Activated CD8-positive, alpha-beta memory T cell treated with anti-CD3 and anti-CD28 coated beads, Interleukin-2, amount 10 ng/mL, durations not matched to agents 7 days and 5 days (primary cell): ENCODE results near the gene BMP6. TPM values are rescaled to one million over a fixed set of nuclear protein-coding genes. Genes with fewer than 3 reads are reported as not detected.

ENCODE experiments used
- ATAC-seq: fragments of 150-1000 bp; cut with Tn5 transposase; one replicate; pipeline ENCODE4 v1.10.0; 2021; ENCODE audit warnings: moderate library complexity
- CTCF ChIA-PET: fragments of 350-600 bp; sonication (Branson Sonifier 250); formaldehyde crosslinking; loops from one replicate; lab custom pipeline; 2021; ENCODE audit warnings: antibody characterized with exemption; lab: Charles Lee
- DNase-seq: peaks from one replicate; pipeline ENCODE4 v3.0.0-alpha.2; 2020
- H3K27ac Mint-ChIP-seq: one replicate; pipeline ENCODE4 v1.8.0; 2021; ENCODE audit warnings: mild to moderate bottlenecking, mixed read lengths
- H3K27me3 Mint-ChIP-seq: one replicate; pipeline ENCODE4 v1.8.0; 2021; ENCODE audit warnings: mixed read lengths
- H3K36me3 Mint-ChIP-seq: one replicate; pipeline ENCODE4 v1.8.0; 2021; ENCODE audit warnings: mild to moderate bottlenecking, mixed read lengths
- H3K4me1 Mint-ChIP-seq: one replicate; pipeline ENCODE4 v1.8.0; 2021; ENCODE audit warnings: mixed read lengths
- H3K4me3 Mint-ChIP-seq: one replicate; pipeline ENCODE4 v1.8.0; 2021; ENCODE audit warnings: mild to moderate bottlenecking, moderate library complexity, mixed read lengths
- H3K9me3 Mint-ChIP-seq: one replicate; pipeline ENCODE4 v1.8.0; 2022; ENCODE audit warnings: low read depth, mixed read lengths
- total RNA-seq, 2 experiments: library from RNA; stranded (reverse); gene quantifications; one replicate each; pipeline ENCODE4 v1.2.3, GENCODE V29; 2021

Gene BMP6
- total RNA-seq, 2 experiments from 2014 or later, result not detected

DNA sequence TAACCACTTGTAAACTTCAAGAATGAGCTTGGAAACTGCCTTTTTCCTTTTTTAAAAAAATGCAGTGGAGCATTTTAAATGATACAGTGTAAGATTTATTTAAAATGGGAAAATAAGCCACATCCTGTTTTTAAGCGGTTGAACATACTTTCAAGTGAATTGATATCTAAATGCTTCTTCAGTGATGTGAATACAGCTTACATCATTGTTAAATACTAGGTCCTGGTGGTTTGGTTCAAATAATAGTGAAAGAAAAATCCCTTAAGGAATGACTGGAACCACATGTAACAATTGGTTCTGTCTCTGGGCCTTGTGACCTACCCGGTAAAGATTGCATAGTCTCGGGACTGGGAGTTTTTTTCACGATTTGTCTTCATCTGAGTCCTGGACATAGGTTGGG is 44.2 kb downstream of the BMP6 start:
- no peaks in the 10 kb centered on the region for H3K4me1 Mint-ChIP-seq
- DNase-seq (no peak), ATAC-seq (no peak)
- CTCF ChIA-PET, result no interaction called here
- no peak overlapping the region for H3K27ac Mint-ChIP-seq
- H3K27me3 Mint-ChIP-seq, result peaks cover 4% of the 10 kb centered on the region
- H3K36me3 Mint-ChIP-seq, result no peaks in the 10 kb centered on the region
- no peak overlapping the region for H3K4me3 Mint-ChIP-seq
- H3K9me3 Mint-ChIP-seq, result no peaks in the 10 kb centered on the region

- ATAC-seq (no peak), DNase-seq (no peak)
- H3K36me3 Mint-ChIP-seq, result no peaks in the 10 kb centered on the region
- no peaks in the 10 kb centered on the region for H3K4me1 Mint-ChIP-seq
- H3K4me3 Mint-ChIP-seq, result no peak overlapping the region
- H3K9me3 Mint-ChIP-seq, result no peaks in the 10 kb centered on the region
- peaks cover 4% of the 10 kb centered on the region for H3K27me3 Mint-ChIP-seq
- H3K27ac Mint-ChIP-seq, result no peak overlapping the region
- CTCF ChIA-PET, result no interaction called here
These were observed 44.7 kb downstream of the BMP6 start for GRCh38 chr6:7770601-7771000.

- CTCF ChIA-PET, result no interaction called here
- DNase-seq (no peak), ATAC-seq (no peak)
- no peaks in the 10 kb centered on the region for H3K9me3 Mint-ChIP-seq
- peaks cover 8% of the 10 kb centered on the region for H3K27me3 Mint-ChIP-seq
- no peak overlapping the region for H3K4me3 Mint-ChIP-seq
- H3K36me3 Mint-ChIP-seq, result no peaks in the 10 kb centered on the region
- H3K27ac Mint-ChIP-seq, result no peak overlapping the region
- no peaks in the 10 kb centered on the region for H3K4me1 Mint-ChIP-seq
These were observed 47.4 kb downstream of the BMP6 start for GRCh38 chr6:7773322-7773721.

GRCh38 chr6:7773914-7774313 is 48.0 kb downstream of the BMP6 start:
- Mint-ChIP-seq H3K4me3 (no peak overlapping the region), H3K4me1 (no peaks in the 10 kb centered on the region), H3K27me3 (peaks cover 4% of the 10 kb centered on the region), H3K36me3 (no peaks in the 10 kb centered on the region), H3K27ac (no peak overlapping the region), H3K9me3 (no peaks in the 10 kb centered on the region)
- CTCF ChIA-PET, result no interaction called here
- ATAC-seq (no peak), DNase-seq (no peak)

- ATAC-seq, result no peak
- no peak for DNase-seq
- no peaks in the 10 kb centered on the region for H3K9me3 Mint-ChIP-seq
- H3K4me1 Mint-ChIP-seq, result no peaks in the 10 kb centered on the region
- CTCF ChIA-PET, result no interaction called here
- H3K4me3 Mint-ChIP-seq, result no peak overlapping the region
- no peaks in the 10 kb centered on the region for H3K36me3 Mint-ChIP-seq
- H3K27ac Mint-ChIP-seq, result no peak overlapping the region
- peaks cover 4% of the 10 kb centered on the region for H3K27me3 Mint-ChIP-seq
These were observed 50.6 kb downstream of the BMP6 start for GRCh38 chr6:7776509-7776908.

GRCh38 chr6:7777074-7777473 is 51.2 kb downstream of the BMP6 start:
- no peak overlapping the region for H3K27ac Mint-ChIP-seq
- H3K36me3 Mint-ChIP-seq, result no peaks in the 10 kb centered on the region
- CTCF ChIA-PET, result no interaction called here
- ATAC-seq (no peak), DNase-seq (no peak)
- H3K9me3 Mint-ChIP-seq, result no peaks in the 10 kb centered on the region
- peaks cover 4% of the 10 kb centered on the region for H3K27me3 Mint-ChIP-seq
- no peaks in the 10 kb centered on the region for H3K4me1 Mint-ChIP-seq
- no peak overlapping the region for H3K4me3 Mint-ChIP-seq

- Mint-ChIP-seq H3K9me3 (no peaks in the 10 kb centered on the region), H3K27ac (no peak overlapping the region), H3K36me3 (no peaks in the 10 kb centered on the region), H3K4me3 (no peak overlapping the region), H3K27me3 (peaks cover 12% of the 10 kb centered on the region), H3K4me1 (no peaks in the 10 kb centered on the region)
- DNase-seq, result no peak
- CTCF ChIA-PET, result no interaction called here
- no peak for ATAC-seq
These were observed 55.3 kb downstream of the BMP6 start for GRCh38 chr6:7781240-7781639.

- ATAC-seq (no peak), DNase-seq (no peak)
- no peak overlapping the region for H3K27ac Mint-ChIP-seq
- no peaks in the 10 kb centered on the region for H3K4me1 Mint-ChIP-seq
- H3K36me3 Mint-ChIP-seq, result no peaks in the 10 kb centered on the region
- H3K4me3 Mint-ChIP-seq, result no peak overlapping the region
- H3K9me3 Mint-ChIP-seq, result no peaks in the 10 kb centered on the region
- CTCF ChIA-PET, result no interaction called here
- peaks cover 17% of the 10 kb centered on the region for H3K27me3 Mint-ChIP-seq
These were observed 58.3 kb downstream of the BMP6 start for GRCh38 chr6:7784248-7784647.

- no peak for DNase-seq
- H3K9me3 Mint-ChIP-seq, result no peaks in the 10 kb centered on the region
- H3K4me1 Mint-ChIP-seq, result no peaks in the 10 kb centered on the region
- CTCF ChIA-PET, result no interaction called here
- no peaks in the 10 kb centered on the region for H3K36me3 Mint-ChIP-seq
- H3K4me3 Mint-ChIP-seq, result no peak overlapping the region
- no peak for ATAC-seq
- no peak overlapping the region for H3K27ac Mint-ChIP-seq
- H3K27me3 Mint-ChIP-seq, result peaks cover 17% of the 10 kb centered on the region
These were observed 58.8 kb downstream of the BMP6 start for GRCh38 chr6:7784706-7785105.

GRCh38 chr6:7785243-7786035 is 59.5 kb downstream of the BMP6 start:
- Mint-ChIP-seq H3K4me1 (no peaks in the 10 kb centered on the region), H3K9me3 (no peaks in the 10 kb centered on the region), H3K36me3 (no peaks in the 10 kb centered on the region), H3K27me3 (peaks cover 17% of the 10 kb centered on the region), H3K27ac (no peak overlapping the region), H3K4me3 (no peak overlapping the region)
- DNase-seq (no peak), ATAC-seq (no peak)
- CTCF ChIA-PET, result no interaction called here

GRCh38 chr6:7786214-7786661 is 60.3 kb downstream of the BMP6 start:
- no peaks in the 10 kb centered on the region for H3K9me3 Mint-ChIP-seq
- no peaks in the 10 kb centered on the region for H3K4me1 Mint-ChIP-seq
- peaks cover 17% of the 10 kb centered on the region for H3K27me3 Mint-ChIP-seq
- ATAC-seq (no peak), DNase-seq (no peak)
- H3K27ac Mint-ChIP-seq, result no peak overlapping the region
- H3K36me3 Mint-ChIP-seq, result no peaks in the 10 kb centered on the region
- no peak overlapping the region for H3K4me3 Mint-ChIP-seq
- CTCF ChIA-PET, result no interaction called here

GRCh38 chr6:7787137-7787608 is 61.3 kb downstream of the BMP6 start:
- H3K4me1 Mint-ChIP-seq, result no peaks in the 10 kb centered on the region
- no peak for DNase-seq
- H3K27me3 Mint-ChIP-seq, result peaks cover 21% of the 10 kb centered on the region
- CTCF ChIA-PET, result no interaction called here
- H3K9me3 Mint-ChIP-seq, result no peaks in the 10 kb centered on the region
- H3K27ac Mint-ChIP-seq, result no peak overlapping the region
- no peak for ATAC-seq
- H3K36me3 Mint-ChIP-seq, result no peaks in the 10 kb centered on the region
- H3K4me3 Mint-ChIP-seq, result no peak overlapping the region

DNA sequence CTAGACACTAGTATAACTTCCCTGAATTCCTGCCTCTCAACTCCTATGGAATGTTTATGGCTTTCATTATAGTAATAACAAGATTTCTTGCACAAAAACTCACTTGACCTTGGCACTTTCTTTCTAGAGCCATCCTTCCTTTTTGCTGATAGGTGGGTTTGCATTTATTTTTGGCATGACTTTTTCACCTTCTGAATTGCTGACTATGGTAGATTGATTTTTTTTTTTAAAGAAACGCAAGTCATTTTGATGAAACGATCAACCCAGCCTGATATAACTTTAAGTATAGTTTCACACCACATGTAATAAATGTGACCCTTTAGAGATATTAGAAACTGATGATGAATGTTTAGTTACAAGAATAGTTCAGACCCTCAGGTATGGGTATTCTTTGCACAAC is 61.8 kb downstream of the BMP6 start:
- H3K4me1 Mint-ChIP-seq, result no peaks in the 10 kb centered on the region
- H3K4me3 Mint-ChIP-seq, result no peak overlapping the region
- H3K36me3 Mint-ChIP-seq, result no peaks in the 10 kb centered on the region
- CTCF ChIA-PET, result no interaction called here
- no peaks in the 10 kb centered on the region for H3K9me3 Mint-ChIP-seq
- DNase-seq (no peak), ATAC-seq (no peak)
- no peak overlapping the region for H3K27ac Mint-ChIP-seq
- peaks cover 19% of the 10 kb centered on the region for H3K27me3 Mint-ChIP-seq

DNA sequence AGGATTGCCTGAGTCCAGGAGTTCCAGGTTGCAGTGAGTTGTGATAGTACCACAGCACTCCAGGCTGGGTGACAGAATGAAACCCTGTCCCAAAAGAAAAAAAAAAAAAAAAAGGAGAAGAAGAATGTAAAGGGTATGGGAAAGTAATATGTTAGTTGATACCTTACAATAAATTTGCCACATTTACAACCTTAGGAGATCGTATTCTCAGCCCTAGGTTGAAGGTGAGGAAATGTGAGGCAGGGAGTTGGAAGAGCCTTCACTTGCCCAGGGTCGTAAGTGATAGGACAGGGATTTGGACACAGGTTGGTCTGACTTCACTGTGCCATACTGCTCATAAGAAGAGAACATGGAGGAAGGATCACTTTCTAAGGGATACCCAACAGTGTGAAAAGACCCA is 68.6 kb downstream of the BMP6 start:
- H3K36me3 Mint-ChIP-seq, result no peaks in the 10 kb centered on the region
- CTCF ChIA-PET, result no interaction called here
- peaks cover 11% of the 10 kb centered on the region for H3K27me3 Mint-ChIP-seq
- no peak overlapping the region for H3K4me3 Mint-ChIP-seq
- no peaks in the 10 kb centered on the region for H3K9me3 Mint-ChIP-seq
- DNase-seq, result no peak
- ATAC-seq, result no peak
- no peaks in the 10 kb centered on the region for H3K4me1 Mint-ChIP-seq
- no peak overlapping the region for H3K27ac Mint-ChIP-seq
